A673 (cell line): ENCODE results near the gene SKA2.

Source experiments
- EZH2 ChIP-seq: fragments of 200-600 bp; sonication (generic); IDR thresholded peaks from 2 replicates; pipeline ENCODE4 v1.6.1; 2017; ENCODE audit warnings: borderline replicate concordance, low read depth, mild to moderate bottlenecking, mixed read lengths, antibody characterized with exemption, low read length; ENCODE audit not compliant: poor library complexity, severe bottlenecking
- TF ChIP-seq, protein P1 (sequence below): fragments of 300-800, 200-600 bp; sonication (generic); conservative IDR thresholded peaks from 2 replicates; pipeline ENCODE4 v1.5.1; 2017; ENCODE audit warnings: low read depth, mild to moderate bottlenecking, antibody characterized with exemption, low read length, moderate library complexity, mixed read lengths

DNA sequence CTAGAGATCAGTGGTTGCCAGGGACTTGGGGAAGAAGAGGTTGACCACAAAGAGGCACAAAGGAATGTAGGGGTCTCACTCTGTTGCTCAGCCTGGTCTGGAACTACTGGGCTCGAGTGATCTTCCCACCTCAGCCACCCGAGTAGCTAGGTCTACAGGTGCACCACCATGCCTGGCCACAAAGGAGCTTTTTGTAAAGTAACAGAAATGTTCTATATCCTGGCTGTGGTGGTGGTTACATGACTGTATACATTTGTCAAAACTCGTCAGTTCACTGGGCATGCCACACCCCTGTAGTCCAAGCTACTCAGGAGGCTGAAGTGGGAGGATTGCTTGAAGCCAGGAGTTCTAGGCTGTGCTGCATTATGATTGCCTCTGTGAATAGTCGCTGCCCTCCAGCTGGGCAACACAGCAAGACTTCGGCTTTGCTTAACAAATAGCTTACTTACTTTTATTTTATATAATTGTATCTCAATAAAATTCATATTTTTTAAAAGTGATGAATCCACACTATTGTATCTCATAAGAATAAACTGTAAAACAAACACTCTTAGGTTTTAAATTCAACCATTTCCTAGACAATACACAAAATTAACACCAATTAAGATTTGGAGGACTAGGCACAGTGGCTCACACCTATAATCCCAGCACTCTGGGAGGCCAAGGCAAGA lies 5.0 kb downstream of the SKA2 start:
- TF ChIP-seq, protein P1, sequence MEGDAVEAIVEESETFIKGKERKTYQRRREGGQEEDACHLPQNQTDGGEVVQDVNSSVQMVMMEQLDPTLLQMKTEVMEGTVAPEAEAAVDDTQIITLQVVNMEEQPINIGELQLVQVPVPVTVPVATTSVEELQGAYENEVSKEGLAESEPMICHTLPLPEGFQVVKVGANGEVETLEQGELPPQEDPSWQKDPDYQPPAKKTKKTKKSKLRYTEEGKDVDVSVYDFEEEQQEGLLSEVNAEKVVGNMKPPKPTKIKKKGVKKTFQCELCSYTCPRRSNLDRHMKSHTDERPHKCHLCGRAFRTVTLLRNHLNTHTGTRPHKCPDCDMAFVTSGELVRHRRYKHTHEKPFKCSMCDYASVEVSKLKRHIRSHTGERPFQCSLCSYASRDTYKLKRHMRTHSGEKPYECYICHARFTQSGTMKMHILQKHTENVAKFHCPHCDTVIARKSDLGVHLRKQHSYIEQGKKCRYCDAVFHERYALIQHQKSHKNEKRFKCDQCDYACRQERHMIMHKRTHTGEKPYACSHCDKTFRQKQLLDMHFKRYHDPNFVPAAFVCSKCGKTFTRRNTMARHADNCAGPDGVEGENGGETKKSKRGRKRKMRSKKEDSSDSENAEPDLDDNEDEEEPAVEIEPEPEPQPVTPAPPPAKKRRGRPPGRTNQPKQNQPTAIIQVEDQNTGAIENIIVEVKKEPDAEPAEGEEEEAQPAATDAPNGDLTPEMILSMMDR, result no peak
- no peak for TF ChIP-seq EZH2
